C4-2B (cell line): ENCODE data around the gene PDXK.

Source experiments
- H3K27ac ChIP-seq: fragments of 450-650 bp; 2 replicates; pipeline ENCODE4 v1.5.1; 2017
- CTCF ChIP-seq: fragments of 450-650 bp; conservative IDR thresholded peaks from 2 replicates; pipeline ENCODE4 v1.5.1; 2017; ENCODE audit warnings: mild to moderate bottlenecking
- ZFX ChIP-seq: fragments of 450-650 bp; IDR thresholded peaks from 2 replicates; pipeline ENCODE4 v1.6.1; 2017

PDXK gene

GRCh38 chr21:43786300-43786806 is 67.4 kb downstream of the PDXK start:
- H3K27ac ChIP-seq: no peak overlapping the region
- TF ChIP-seq CTCF: no peak
- no peak for TF ChIP-seq ZFX

DNA sequence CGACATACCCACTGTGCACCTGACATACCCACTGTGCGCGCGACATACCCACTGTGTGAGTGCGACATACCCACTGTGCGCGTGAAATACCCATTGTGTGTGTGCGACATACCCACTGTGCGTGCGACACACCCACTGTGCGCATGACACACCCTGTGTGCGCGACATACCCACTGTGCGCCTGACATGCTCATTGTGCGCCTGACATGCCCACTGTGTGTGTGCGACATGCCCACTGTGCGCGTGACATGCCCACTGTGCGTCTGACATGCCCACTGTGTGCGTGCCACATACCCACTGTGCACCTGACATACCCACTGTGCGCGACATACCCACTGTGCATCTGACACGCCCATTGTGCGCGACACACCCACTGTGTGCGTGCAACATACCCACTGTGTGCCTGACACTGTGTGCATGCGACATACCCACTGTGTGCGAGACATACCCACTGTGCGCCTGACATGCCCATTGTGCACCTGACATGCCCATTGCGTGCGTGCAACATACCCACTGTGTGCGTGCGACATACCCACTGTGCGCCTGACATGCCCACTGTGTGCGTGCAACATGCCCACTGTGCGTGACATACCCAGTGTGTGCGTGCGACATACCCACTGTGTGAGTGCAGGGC is 68.0 kb downstream of the PDXK start:
- no peak overlapping the region for H3K27ac ChIP-seq
- TF ChIP-seq CTCF (no peak), ZFX (no peak)

- H3K27ac ChIP-seq: peak within 1 kb of the TSS; percentile 78
- TF ChIP-seq CTCF: peak; percentile 99
- TF ChIP-seq ZFX: peak; percentile 74; the same call in 1 of the 2 replicates
These were observed 70.5 kb downstream of the PDXK start, which contains the start of gene RRP1 for GRCh38 chr21:43789276-43790009. Gene RRP1, plus strand, starts transcription at chr21:43789577. Its CDS starts 53 bp downstream, at chr21:43789630.

- H3K27ac ChIP-seq: peak overlapping the region; percentile 78
- TF ChIP-seq CTCF (no peak), ZFX (no peak)
These were observed 71.1 kb downstream of the PDXK start for GRCh38 chr21:43790010-43790524.

DNA sequence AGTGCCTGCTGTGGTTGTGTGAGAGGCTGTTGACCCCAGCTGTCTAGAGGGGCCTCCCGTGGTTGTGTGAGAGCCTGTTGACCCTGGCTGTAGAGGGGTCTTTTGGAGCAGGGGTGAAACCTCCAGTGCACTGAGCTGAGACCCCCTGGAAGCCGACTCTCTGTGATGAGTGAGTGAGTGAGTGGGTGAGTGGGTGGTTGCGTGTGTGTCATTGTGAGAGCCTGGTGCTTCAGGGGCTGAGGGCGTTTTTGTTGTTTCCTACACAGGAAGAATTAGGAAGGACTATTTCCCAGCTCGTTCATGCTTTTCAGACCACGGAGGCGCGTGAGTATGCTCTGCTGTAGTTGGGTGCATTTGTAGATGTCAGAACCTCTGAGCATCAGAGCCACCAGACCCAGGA is 73.5 kb downstream of the PDXK start:
- no peak overlapping the region for H3K27ac ChIP-seq
- TF ChIP-seq CTCF (no peak), ZFX (no peak)

DNA sequence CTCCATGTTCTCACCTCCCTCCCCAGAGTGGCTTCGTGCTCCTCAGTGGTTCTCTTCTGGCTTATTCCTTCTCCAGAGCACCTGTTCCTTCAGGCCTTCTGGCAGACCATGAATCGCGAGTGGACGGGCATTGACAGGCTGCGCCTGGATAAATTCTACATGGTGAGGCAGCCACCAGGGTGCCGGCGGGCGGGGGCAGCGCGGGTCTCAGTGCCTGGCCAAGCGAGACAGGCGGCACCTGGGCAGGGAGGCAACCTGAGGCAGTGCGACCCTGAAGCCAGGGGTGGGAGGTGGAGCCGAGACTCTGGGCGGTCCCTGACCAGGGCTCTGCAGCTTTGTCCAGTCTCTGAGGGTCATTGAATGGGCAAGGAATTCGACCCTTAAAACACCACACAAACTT is 74.3 kb downstream of the PDXK start:
- no peak overlapping the region for H3K27ac ChIP-seq
- TF ChIP-seq ZFX: no peak
- no peak for TF ChIP-seq CTCF

- TF ChIP-seq CTCF: no peak
- TF ChIP-seq ZFX: no peak
- no peak overlapping the region for H3K27ac ChIP-seq
These were observed 75.4 kb downstream of the PDXK start for GRCh38 chr21:43794311-43794710.
